GM08714 (cell line): ENCODE data around the gene MYB.

Experiments used
- H3K4me3 ChIP-seq: fragments of 200-500 bp; sonication (Bioruptor generic); 2 replicates; pipeline ENCODE4 v1.5.1; 2014; ENCODE audit warnings: mild to moderate bottlenecking, low read length, inconsistent platforms
- ZNF274 ChIP-seq: IDR thresholded peaks from 2 replicates; pipeline ENCODE4 v1.6.1; 2012; ENCODE audit warnings: mild to moderate bottlenecking, low read depth, low read length

The MYB gene

GRCh38 chr6:135215160-135215559, 34.1 kb downstream of the MYB start:
- no peak for TF ChIP-seq ZNF274
- H3K4me3 ChIP-seq, result no peak overlapping the region

DNA sequence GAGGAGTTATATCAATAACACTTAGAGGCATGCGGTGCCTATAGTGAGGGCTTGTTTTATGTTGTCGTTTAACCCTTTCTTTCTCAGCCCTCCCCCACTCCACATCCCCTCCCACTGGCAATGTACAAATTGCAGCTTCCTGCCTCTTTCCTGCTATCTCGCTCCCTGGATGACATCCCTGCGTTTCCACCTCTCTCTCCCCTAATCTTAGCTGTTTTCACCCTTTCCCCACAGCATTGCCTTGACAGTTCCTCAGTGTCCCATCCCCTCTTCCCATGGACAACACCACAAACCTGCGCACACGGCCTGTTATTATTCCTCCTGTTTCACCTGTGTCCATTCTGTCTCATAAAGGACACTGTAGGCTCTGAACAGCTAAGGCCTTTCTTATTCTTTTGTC, 34.5 kb downstream of the MYB start:
- TF ChIP-seq ZNF274, result no peak
- H3K4me3 ChIP-seq, result no peak overlapping the region

GRCh38 chr6:135217663-135218062, 36.6 kb downstream of the MYB start:
- no peak for TF ChIP-seq ZNF274
- no peak overlapping the region for H3K4me3 ChIP-seq

DNA sequence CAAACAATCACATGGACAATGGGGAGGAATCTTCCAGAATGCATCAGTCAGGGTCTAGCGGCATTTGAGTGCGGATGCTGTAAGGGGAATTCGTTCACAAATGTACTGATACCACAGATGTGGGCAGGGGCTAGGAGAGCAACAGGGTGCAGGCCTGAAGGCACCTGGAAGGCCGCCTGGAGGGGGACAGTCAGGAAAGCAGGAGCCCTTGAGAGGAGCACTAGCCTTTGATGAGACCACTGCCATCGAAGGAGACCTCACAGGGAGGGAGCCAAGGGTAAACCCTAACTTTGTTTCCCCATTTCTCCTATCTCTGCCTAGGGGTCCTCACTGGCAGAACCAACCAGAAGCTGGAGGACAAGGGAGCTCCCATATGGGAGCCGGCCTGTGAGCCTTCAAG, 38.2 kb downstream of the MYB start:
- TF ChIP-seq ZNF274, result no peak
- no peak overlapping the region for H3K4me3 ChIP-seq

DNA sequence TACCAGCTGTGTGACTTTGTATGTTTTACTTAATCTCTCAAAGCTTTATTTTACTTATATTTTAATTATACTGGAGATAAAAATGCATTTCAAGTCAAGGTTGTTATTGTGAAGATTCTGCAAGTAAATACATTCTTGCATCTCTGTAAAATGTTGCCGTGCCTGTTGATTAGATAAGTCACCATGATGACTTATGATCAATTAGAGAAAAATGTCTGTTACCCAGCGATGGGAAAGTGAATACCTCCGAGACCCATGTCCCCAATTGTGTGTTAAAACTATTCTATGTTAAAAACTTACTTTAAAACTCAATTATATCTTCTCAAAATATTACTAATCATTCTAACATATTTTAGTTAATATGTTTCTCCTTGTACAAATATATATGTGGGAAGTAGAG, 39.9 kb downstream of the MYB start:
- no peak for TF ChIP-seq ZNF274
- H3K4me3 ChIP-seq, result no peak overlapping the region

DNA sequence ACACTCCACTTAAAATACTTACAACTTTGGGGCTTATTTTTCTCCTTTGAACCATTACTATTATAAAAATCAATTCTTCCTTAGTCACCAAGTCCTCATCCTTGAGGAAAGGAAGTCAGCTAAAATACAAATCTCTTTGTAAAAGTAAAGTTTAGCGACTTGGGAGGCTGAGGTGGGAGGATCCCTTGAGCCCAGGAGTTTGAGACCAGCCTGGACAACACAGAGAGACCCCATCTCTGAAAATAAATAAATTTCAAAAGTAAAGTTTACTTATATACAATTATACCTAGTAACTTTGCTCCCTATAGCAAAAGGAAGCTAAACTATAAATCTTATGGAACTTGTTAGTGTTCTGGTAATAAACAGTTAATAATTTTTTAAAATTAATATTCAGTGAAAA, 40.4 kb downstream of the MYB start:
- H3K4me3 ChIP-seq, result no peak overlapping the region
- TF ChIP-seq ZNF274, result no peak

DNA sequence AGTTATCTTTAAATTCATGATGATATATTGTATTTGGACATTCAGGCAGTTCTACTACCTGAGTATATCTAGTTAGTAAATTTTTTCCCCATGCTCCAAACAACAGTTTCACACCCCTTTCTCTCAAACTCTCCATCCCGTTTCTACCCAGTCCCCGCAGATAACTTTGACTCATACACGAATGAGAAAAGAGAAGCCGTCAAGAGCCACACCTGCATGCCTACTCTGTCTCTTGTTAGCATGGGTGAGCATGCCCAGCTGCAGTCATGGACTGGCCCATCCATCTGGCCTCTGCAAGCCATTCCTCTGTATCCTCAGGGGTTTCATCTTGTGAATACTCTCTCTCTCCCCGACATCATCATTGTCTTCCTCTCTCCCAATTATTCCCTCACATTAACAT, 41.5 kb downstream of the MYB start:
- no peak for TF ChIP-seq ZNF274
- no peak overlapping the region for H3K4me3 ChIP-seq

DNA sequence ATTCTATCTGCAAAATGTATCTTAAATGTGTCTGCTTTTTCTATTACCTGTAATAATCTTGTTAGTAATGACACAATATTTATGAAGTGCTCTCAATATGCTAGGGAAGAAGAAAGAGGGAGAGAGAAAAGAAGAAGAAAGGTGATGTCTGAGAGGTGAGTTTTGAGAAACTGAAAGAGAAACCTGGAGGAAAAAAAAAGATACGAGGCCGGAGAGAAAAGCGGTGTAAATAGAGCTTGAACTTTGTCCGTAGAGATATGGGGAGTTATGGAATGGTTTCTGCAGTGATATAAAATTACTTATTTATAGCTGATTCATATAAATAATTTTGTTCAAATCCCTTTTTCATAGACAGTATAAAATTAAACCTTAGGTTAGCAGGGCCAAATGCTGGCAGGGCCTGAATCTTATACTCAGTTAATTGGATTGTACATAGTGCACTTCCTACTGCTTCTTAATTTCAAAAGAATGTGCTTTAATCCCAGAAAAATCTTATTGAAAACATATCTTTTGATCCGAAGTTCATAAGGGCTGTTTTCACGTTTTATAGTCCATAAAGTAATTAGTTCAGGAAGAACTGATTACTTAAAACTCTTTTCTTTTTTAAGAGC, 43.0 kb downstream of the MYB start:
- TF ChIP-seq ZNF274, result no peak
- no peak overlapping the region for H3K4me3 ChIP-seq

DNA sequence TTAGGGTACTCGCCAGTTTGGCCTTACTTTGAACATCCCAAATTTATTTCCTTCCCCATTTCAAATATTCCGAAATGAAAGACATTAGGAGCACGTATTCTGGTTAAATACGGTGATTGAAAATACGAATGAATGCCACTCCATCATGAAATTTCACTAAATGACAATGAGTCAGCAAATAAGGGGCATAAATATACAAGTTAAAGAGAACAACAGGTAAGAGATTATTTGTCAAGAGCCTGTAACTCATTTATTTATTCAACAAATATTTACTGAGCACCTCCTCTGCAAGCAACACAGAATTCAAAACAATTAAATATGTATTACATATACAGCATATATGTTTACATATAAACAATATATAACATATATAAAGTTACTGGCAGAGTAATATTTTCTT, 44.8 kb downstream of the MYB start:
- H3K4me3 ChIP-seq, result no peak overlapping the region
- no peak for TF ChIP-seq ZNF274

GRCh38 chr6:135226537-135226936, 45.4 kb downstream of the MYB start:
- TF ChIP-seq ZNF274, result no peak
- no peak overlapping the region; the same call in 1 of the 2 replicates for H3K4me3 ChIP-seq

GRCh38 chr6:135227349-135227748, 46.2 kb downstream of the MYB start:
- TF ChIP-seq ZNF274, result no peak

GRCh38 chr6:135227758-135228157, 46.6 kb downstream of the MYB start:
- no peak for TF ChIP-seq ZNF274
- H3K4me3 ChIP-seq, result no peak overlapping the region

More at GRCh38 chr6:135227349-135227748, 46.2 kb downstream of the MYB start:
- no peak overlapping the region for H3K4me3 ChIP-seq

DNA sequence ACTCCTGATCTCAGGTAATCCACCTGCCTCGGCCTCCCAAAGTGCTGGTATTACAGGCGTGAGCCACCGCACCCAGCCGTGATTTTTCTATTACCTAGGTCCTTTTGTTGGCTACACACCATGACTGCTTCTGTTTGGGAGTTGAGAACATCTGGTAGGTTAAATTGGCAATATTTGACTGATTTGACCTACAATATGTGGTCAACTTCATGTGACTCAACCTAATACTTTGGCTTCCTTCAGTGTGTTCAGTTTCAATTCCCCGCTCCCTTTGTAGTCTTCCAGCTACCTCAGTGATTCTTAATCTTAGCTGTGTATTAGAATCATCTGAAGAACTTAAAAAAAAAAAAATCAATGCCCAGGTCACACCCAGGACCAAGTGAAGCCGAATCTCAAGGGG, 47.4 kb downstream of the MYB start:
- no peak for TF ChIP-seq ZNF274
- H3K4me3 ChIP-seq, result no peak overlapping the region

DNA sequence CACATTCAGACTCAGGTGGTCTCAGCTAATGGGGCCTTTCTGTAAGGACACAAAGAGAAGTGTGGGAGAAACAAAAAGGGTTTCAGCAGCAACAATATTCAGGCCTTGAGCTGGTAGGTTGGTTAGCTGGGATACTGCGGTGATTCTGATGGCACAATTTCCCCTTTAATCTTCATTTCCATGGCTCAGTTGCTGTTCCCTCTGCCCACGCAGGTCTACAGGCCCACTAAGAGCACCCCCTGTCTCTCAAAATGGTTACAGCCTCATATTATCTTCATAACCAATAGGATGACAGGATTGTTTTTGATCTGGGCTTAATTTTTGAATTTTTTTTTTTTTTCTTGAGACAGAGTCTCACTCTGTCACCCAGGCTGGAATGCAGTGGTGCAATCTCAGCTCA, 48.9 kb downstream of the MYB start:
- H3K4me3 ChIP-seq, result no peak overlapping the region
- TF ChIP-seq ZNF274, result no peak

DNA sequence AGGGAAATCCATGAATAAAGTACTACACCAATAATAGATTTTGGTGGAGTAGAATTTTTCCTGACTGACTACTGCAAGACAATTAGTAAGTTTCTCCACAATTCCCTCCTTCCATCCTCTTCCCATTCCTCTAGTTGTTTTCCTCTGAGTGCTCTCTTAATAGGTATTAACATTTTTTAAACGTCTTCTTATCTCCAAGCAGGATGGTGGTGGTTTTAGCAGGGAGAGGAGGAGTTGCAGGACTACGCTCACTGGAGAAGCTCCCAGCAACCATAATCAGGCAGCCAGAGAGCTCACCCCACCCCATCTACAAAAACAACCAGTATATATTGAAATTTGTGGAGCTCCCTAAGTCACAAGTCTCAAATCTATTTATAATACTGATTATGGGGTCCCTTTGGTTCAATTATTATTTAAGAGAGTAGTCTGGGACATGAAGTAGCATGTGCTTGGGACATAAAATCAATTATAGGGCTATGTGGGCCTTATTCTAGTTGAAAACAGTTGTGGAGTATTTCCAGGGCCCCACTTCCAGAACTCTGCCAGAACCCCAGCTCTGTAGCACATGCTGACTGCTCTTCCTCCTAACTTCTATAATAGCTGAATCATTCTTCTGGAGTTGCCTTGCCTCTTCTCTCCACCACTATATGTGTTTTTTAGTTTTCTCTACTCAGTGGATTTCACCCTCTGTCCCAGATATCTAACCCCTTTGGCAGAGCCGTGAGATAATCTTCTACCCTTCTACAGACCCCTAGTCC, 49.8 kb downstream of the MYB start:
- no peak for TF ChIP-seq ZNF274

DNA sequence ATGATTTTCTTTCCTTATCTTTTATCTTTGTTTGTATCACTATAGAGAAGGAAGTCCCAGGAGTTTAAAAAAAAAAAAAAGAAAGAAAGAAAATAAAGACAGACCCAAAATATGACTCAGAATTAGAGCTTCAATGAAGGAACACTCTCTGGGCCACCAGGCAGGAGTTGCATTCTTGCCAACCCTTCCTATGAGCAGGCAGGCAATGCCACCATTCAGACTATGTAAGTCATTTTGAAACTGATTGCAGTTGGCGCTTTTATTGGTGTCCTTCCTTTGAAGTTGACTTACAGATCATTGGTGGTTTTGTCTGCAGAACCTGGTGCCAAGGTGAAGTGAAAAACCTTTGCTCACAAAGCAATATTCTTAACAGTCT, 50.3 kb downstream of the MYB start:
- H3K4me3 ChIP-seq, result no peak overlapping the region
- no peak for TF ChIP-seq ZNF274

More for the DNA sequence above, 49.8 kb downstream of the MYB start:
- no peak overlapping the region for H3K4me3 ChIP-seq
